C4-2B (cell line): ENCODE data around the gene BTRC.

Experiments used
- CTCF ChIP-seq: fragments of 450-650 bp; conservative IDR thresholded peaks from 2 replicates; pipeline ENCODE4 v1.5.1; 2017; ENCODE audit warnings: mild to moderate bottlenecking
- ZFX ChIP-seq: fragments of 450-650 bp; IDR thresholded peaks from 2 replicates; pipeline ENCODE4 v1.6.1; 2017

- no peak for TF ChIP-seq CTCF
- no peak for TF ChIP-seq ZFX
These were observed 12.5 kb upstream of the BTRC start for GRCh38 chr10:101341438-101341837.
